ENCODE data around the gene ZNF547.

- peak; percentile 56; the same call in 1 of the 2 replicates for TF ChIP-seq POLR2AphosphoS5 (IDR thresholded peaks at IDR 0.05; ENCODE audit: low read depth, low read length)
- TF ChIP-seq TAF1 (IDR thresholded peaks at IDR 0.05; ENCODE audit: borderline replicate concordance, insufficient read depth, low read length): no peak
Measured at GRCh38 chr19:57389194-57389729, 25.9 kb downstream of the ZNF547 start.
